Measurements from ENCODE around the gene TRAPPC10.

TRAPPC10 gene

GRCh38 chr21:43982489-43983078, 29.5 kb upstream of the TRAPPC10 start:
- DNase-seq: no peak

GRCh38 chr21:43983390-43983789, 28.7 kb upstream of the TRAPPC10 start:
- no peak for DNase-seq

- no peak for DNase-seq
These were observed 28.2 kb upstream of the TRAPPC10 start for GRCh38 chr21:43983860-43984420.

GRCh38 chr21:43984905-43985689, 27.0 kb upstream of the TRAPPC10 start:
- DNase-seq: no peak

GRCh38 chr21:43985690-43986251, 26.3 kb upstream of the TRAPPC10 start:
- no peak for DNase-seq

- no peak for DNase-seq
These were observed 25.3 kb upstream of the TRAPPC10 start for GRCh38 chr21:43986544-43987451.

- DNase-seq: no peak
These were observed 24.6 kb upstream of the TRAPPC10 start for GRCh38 chr21:43987509-43987908.

GRCh38 chr21:43988016-43988415, 24.1 kb upstream of the TRAPPC10 start:
- DNase-seq: no peak

GRCh38 chr21:43988506-43989230, 23.4 kb upstream of the TRAPPC10 start:
- DNase-seq: no peak

- no peak for DNase-seq
These were observed 22.7 kb upstream of the TRAPPC10 start for GRCh38 chr21:43989401-43989800.

- no peak for DNase-seq
These were observed 20.6 kb upstream of the TRAPPC10 start for GRCh38 chr21:43991447-43991991.

- DNase-seq: no peak
These were observed 20.0 kb upstream of the TRAPPC10 start for GRCh38 chr21:43992121-43992520.

GRCh38 chr21:43993420-43993934, 18.6 kb upstream of the TRAPPC10 start:
- no peak for DNase-seq

- DNase-seq: no peak
These were observed 18.0 kb upstream of the TRAPPC10 start for GRCh38 chr21:43994085-43994484.

GRCh38 chr21:43994646-43995045, 17.5 kb upstream of the TRAPPC10 start:
- no peak for DNase-seq

GRCh38 chr21:43995521-43996105, 16.5 kb upstream of the TRAPPC10 start:
- DNase-seq: no peak

GRCh38 chr21:43997766-43998742, 14.1 kb upstream of the TRAPPC10 start:
- DNase-seq: no peak

GRCh38 chr21:44000360-44000759, 11.7 kb upstream of the TRAPPC10 start:
- DNase-seq: no peak

GRCh38 chr21:44002511-44002910, 9.6 kb upstream of the TRAPPC10 start:
- DNase-seq: no peak
